KMS-11 (cell line): ENCODE data around the gene NXPE3.
"Not testable (repeated sequence)": the region's sequence is repeated elsewhere in the genome, so short reads cannot be mapped to it uniquely, and the experiment has no call there.

ENCODE experiments used
- H2AFZ ChIP-seq: fragments of 200-600 bp; sonication (generic); 2 replicates; pipeline ENCODE4 v1.6.1; 2016; ENCODE audit warnings: antibody characterized with exemption, mixed run types, low read depth
- H3K27ac ChIP-seq: fragments of 200-600 bp; sonication (generic); 2 replicates; pipeline ENCODE4 v1.6.1; 2016; ENCODE audit warnings: mild to moderate bottlenecking, mixed run types
- H3K27me3 ChIP-seq: fragments of 200-600 bp; sonication (generic); 2 replicates; pipeline ENCODE4 v1.6.1; 2017; ENCODE audit warnings: mild to moderate bottlenecking, low read depth, mixed run types, moderate library complexity; ENCODE audit not compliant: insufficient read depth
- H3K36me3 ChIP-seq: fragments of 200-600 bp; sonication (generic); 2 replicates; pipeline ENCODE4 v1.6.1; 2017; ENCODE audit warnings: mild to moderate bottlenecking, mixed run types; ENCODE audit not compliant: insufficient read depth
- H3K4me1 ChIP-seq: fragments of 200-600 bp; sonication (generic); 2 replicates; pipeline ENCODE4 v1.6.1; 2016; ENCODE audit warnings: mild to moderate bottlenecking, low read depth, mixed run types; ENCODE audit not compliant: poor library complexity, severe bottlenecking
- H3K4me2 ChIP-seq: fragments of 200-600 bp; sonication (generic); 2 replicates; pipeline ENCODE4 v1.7.0; 2016; ENCODE audit warnings: mild to moderate bottlenecking, mixed run types
- H3K4me3 ChIP-seq: fragments of 200-600 bp; sonication (generic); IDR thresholded peaks from 2 replicates; pipeline ENCODE4 v1.6.1; 2017; ENCODE audit warnings: low read depth, low read length, mixed read lengths; ENCODE audit not compliant: insufficient read depth
- H3K79me2 ChIP-seq: fragments of 200-600 bp; sonication (generic); 2 replicates; pipeline ENCODE4 v1.6.1; 2016; ENCODE audit warnings: low read depth, mixed run types; ENCODE audit not compliant: insufficient read depth
- H3K9ac ChIP-seq: fragments of 200-600 bp; sonication (generic); 2 replicates; pipeline ENCODE4 v1.6.1; 2016; ENCODE audit warnings: mild to moderate bottlenecking, mixed run types
- H4K20me1 ChIP-seq: fragments of 200-600 bp; sonication (generic); 2 replicates; pipeline ENCODE4 v1.6.1; 2016; ENCODE audit warnings: mild to moderate bottlenecking, mixed run types; ENCODE audit not compliant: insufficient read depth
- TF ChIP-seq, protein P1 (sequence below): fragments of 200-600 bp; sonication (generic); conservative IDR thresholded peaks from 2 replicates; pipeline ENCODE4 v1.6.1; 2017; ENCODE audit warnings: low read depth, mild to moderate bottlenecking, antibody characterized with exemption, low read length, moderate library complexity, mixed read lengths

Gene NXPE3

DNA sequence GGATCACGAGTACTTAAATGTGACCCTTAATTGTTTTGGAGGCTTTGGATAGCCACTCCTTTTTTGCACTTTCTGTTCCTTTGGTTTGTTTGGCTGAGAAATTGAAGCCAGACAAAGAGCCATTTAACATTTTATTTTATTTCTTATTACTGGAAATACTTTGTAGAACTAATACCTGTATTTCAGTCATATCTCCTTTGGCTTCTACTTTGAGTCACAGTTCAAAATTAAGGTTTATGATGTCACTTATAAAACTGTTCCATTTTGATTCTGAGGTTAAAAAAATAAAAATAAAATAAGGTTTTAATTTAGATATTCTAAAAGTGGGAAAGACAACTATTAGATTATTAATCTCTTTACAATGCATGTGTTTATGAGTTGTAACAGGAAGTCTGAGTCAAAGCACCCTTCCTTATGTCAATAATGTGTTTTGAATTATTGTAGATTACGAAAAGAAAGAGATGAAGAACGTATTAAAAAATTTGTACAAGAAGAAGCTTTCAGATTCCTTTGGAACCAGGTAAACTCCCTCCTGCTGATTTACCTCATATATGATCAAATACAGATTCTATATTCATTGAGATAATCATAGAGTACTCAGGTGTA is 16.9 kb upstream of the NXPE3 start:
- Histone ChIP-seq H3K36me3 (peaks cover 4% of the 10 kb centered on the region; the same call in 1 of the 2 replicates), H3K9ac (no peak overlapping the region), H2AFZ (no peak overlapping the region), H3K4me2 (no peak overlapping the region), H3K27ac (no peak overlapping the region), H3K27me3 (no peaks in the 10 kb centered on the region), H3K4me1 (peaks cover 1% of the 10 kb centered on the region), H3K79me2 (no peaks in the 10 kb centered on the region), H4K20me1 (no peaks in the 10 kb centered on the region), H3K4me3 (no peak overlapping the region)
- TF ChIP-seq, protein P1, sequence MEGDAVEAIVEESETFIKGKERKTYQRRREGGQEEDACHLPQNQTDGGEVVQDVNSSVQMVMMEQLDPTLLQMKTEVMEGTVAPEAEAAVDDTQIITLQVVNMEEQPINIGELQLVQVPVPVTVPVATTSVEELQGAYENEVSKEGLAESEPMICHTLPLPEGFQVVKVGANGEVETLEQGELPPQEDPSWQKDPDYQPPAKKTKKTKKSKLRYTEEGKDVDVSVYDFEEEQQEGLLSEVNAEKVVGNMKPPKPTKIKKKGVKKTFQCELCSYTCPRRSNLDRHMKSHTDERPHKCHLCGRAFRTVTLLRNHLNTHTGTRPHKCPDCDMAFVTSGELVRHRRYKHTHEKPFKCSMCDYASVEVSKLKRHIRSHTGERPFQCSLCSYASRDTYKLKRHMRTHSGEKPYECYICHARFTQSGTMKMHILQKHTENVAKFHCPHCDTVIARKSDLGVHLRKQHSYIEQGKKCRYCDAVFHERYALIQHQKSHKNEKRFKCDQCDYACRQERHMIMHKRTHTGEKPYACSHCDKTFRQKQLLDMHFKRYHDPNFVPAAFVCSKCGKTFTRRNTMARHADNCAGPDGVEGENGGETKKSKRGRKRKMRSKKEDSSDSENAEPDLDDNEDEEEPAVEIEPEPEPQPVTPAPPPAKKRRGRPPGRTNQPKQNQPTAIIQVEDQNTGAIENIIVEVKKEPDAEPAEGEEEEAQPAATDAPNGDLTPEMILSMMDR, result no peak

DNA sequence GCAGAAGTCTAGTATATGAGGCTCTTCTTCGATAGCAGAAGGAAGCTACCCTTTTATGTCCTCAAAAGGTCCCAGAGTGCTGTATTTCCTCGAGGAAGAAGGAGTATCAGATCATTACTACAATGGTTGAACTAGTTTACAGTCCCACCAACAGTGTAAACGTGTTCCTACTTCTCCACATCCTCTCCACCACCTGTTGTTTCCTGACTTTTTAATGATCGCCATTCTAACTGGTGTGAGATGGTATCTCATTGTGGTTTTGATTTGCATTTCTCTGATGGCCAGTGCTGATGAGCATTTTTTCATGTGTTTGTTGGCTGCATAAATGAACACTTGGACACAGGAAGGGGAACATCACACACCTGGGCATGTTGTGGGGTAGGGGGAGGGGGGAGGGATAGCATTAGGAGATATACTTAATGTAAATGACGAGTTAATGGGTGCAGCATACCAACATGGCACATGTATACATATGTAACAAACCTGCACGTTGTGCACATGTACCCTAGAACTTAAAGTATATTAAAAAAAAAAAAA is 1.2 kb upstream of the NXPE3 start:
- H3K79me2 ChIP-seq, H2AFZ ChIP-seq, H3K27me3 ChIP-seq, H3K9ac ChIP-seq, H3K36me3 ChIP-seq, H4K20me1 ChIP-seq, H3K27ac ChIP-seq, H3K4me3 ChIP-seq: not testable (repeated sequence)
- H3K4me2 ChIP-seq, result peak overlapping the region; percentile 96
- peaks cover 43% of the 10 kb centered on the region for H3K4me1 ChIP-seq

DNA sequence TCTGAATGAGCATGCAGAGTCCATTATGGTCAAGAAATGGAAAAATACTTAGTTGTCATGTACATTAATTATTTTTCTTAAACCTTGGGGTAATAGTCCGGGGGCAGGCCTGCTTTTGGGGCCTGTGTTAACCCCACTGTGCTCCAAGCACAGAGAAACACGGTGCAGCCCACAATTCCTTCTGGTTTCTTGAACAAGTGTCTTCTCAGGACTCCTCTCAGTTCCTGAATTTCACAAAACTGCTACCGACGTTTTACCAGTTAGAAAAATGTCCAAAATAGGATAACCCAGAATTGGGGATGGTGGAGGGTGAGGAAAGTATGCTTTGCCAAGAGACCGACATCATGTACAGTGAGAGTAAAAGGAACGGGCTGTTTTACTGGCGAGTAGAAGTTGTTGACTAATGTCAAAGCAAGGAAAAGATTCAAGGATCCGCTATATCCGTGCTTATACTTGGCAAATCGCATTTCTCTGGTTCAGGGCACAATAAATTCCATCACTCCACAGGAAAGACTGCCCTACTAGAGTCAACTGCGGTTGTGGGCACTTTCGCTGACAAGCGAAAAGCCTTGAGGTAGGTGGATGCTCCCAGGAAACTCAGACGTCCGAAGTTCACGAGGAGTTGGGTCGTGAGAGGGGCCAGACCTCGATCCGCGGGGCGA is 495 bp upstream of the NXPE3 start:
- Histone ChIP-seq H3K79me2 (no peaks in the 10 kb centered on the region; the same call in 1 of the 2 replicates), H3K4me3 (no peak overlapping the region), H2AFZ (peak overlapping the region; percentile 96), H3K4me2 (peak overlapping the region; percentile 96), H3K36me3 (no peaks in the 10 kb centered on the region; the same call in 1 of the 2 replicates), H3K27ac (peak overlapping the region; percentile 50; the same call in 1 of the 2 replicates), H3K9ac (peak overlapping the region; percentile 56; the same call in 1 of the 2 replicates), H4K20me1 (no peaks in the 10 kb centered on the region), H3K27me3 (no peaks in the 10 kb centered on the region), H3K4me1 (peaks cover 43% of the 10 kb centered on the region)
- TF ChIP-seq, protein P1, result no peak

DNA sequence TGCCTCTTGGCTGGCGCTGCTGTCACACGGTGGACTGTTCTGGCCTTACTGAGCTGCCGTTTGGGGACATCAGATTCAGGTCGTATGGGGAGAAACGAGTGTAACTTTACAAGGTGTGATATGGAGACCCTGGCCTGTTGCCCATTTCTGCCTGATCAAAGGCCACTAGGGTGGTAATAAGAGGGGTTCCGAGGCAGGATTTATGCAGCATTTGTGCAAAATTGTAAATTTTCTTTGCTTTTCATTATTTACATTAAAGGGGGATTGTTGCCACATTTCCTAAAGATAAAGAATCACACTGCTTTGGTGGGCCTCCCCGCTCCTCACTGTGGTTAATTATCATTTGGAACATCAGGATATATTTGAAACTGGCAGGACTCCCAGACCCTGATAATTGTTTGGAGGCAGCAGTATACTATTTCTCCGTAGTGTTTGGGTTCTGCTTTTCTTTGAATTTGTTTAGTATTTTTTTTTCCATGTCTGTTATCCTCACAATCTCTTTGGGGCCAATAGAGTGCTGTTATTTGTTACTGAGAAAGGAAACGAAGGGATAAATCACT is 891 bp downstream of the NXPE3 start:
- no peak overlapping the region for H3K9ac ChIP-seq
- H3K79me2 ChIP-seq, result no peaks in the 10 kb centered on the region; the same call in 1 of the 2 replicates
- H3K4me1 ChIP-seq, result peaks cover 48% of the 10 kb centered on the region
- H3K4me2 ChIP-seq, result peak overlapping the region; percentile 96
- no peaks in the 10 kb centered on the region for H4K20me1 ChIP-seq
- H3K36me3 ChIP-seq, result no peaks in the 10 kb centered on the region; the same call in 1 of the 2 replicates
- H3K27me3 ChIP-seq, result no peaks in the 10 kb centered on the region
- H3K4me3 ChIP-seq, result no peak overlapping the region
- no peak overlapping the region for H3K27ac ChIP-seq
- TF ChIP-seq, protein P1, result no peak
- peak overlapping the region; percentile 96; the same call in 1 of the 2 replicates for H2AFZ ChIP-seq
